Measurements from ENCODE around the gene SENP6.
A peak's percentile ranks its signal among the peaks of the same experiment; 100 is the strongest.
"Not testable (repeated sequence)": the region's sequence is repeated elsewhere in the genome, so short reads cannot be mapped to it uniquely, and the experiment has no call there.

SENP6 gene

DNA sequence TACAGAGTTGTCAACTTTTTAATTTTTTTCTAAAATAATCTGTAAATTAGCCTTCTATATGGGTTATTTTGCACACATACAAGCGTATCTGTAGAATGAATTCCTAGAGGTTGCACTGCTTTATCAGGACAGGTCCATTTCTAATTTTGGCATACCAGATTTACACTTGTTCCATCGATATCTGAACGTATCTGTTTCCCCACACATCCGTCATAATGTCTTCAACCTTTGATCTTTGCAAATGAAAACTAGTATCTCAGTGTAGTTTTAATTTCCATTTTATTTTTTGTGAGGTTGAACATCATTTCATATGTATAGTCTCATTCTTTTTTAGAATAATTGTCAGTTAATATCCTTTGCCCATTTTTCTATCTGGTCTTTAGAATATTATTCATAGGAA lies 22.7 kb downstream of the SENP6 start:
- no peak for DNase-seq (ENCODE audit: low read depth)
- TF ChIP-seq, protein P1, sequence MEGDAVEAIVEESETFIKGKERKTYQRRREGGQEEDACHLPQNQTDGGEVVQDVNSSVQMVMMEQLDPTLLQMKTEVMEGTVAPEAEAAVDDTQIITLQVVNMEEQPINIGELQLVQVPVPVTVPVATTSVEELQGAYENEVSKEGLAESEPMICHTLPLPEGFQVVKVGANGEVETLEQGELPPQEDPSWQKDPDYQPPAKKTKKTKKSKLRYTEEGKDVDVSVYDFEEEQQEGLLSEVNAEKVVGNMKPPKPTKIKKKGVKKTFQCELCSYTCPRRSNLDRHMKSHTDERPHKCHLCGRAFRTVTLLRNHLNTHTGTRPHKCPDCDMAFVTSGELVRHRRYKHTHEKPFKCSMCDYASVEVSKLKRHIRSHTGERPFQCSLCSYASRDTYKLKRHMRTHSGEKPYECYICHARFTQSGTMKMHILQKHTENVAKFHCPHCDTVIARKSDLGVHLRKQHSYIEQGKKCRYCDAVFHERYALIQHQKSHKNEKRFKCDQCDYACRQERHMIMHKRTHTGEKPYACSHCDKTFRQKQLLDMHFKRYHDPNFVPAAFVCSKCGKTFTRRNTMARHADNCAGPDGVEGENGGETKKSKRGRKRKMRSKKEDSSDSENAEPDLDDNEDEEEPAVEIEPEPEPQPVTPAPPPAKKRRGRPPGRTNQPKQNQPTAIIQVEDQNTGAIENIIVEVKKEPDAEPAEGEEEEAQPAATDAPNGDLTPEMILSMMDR (conservative IDR thresholded peaks at IDR 0.05; ENCODE audit: low read depth, low read length) = no peak
- H3K4me3 ChIP-seq (ENCODE audit: low read depth, low read length) = no peak overlapping the region

DNA sequence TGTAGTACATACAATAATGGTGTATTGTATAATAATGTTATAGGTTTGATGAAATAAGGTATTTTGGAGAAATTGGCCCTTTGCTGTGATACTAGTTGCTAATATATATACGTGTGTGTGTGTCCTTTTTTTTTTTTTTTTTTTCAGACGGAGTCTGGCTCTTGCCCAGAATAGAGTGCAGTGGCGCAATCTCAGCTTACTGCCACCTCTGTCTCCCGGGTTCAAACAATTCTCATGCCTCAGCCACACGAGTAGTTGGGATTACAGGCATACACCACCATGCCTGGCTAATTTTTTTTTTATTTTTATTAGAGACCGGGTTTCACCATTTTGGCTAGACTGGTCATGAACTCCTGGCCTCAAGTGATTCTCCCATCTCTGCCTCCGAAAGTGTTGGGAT lies 23.3 kb downstream of the SENP6 start:
- no peak overlapping the region for H3K4me3 ChIP-seq (ENCODE audit: low read depth, low read length)
- no peak for DNase-seq (ENCODE audit: low read depth)
- TF ChIP-seq, protein P1 (conservative IDR thresholded peaks at IDR 0.05; ENCODE audit: low read depth, low read length) = no peak

DNA sequence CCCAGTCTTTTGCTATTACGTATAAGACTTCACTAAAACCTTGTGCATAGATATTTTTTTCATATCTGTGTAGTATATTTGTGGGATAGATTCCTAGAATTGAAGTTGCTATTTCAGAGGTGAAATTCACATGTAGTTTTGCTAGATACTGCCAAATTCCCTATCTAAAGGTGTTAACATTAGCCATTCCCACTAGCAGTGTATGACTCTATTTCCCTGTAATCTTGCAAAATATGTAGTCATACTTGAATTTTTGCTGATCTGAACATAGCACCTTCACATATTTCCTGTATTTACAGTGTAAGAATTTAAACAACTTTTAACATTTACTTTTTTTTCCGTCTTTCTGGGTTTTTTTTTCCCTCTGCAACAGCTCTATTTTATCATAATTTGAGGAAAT lies 24.9 kb downstream of the SENP6 start:
- no peak for DNase-seq (ENCODE audit: low read depth)
- TF ChIP-seq, protein P1 (conservative IDR thresholded peaks at IDR 0.05; ENCODE audit: low read depth, low read length) = no peak
- no peak overlapping the region for H3K4me3 ChIP-seq (ENCODE audit: low read depth, low read length)

DNA sequence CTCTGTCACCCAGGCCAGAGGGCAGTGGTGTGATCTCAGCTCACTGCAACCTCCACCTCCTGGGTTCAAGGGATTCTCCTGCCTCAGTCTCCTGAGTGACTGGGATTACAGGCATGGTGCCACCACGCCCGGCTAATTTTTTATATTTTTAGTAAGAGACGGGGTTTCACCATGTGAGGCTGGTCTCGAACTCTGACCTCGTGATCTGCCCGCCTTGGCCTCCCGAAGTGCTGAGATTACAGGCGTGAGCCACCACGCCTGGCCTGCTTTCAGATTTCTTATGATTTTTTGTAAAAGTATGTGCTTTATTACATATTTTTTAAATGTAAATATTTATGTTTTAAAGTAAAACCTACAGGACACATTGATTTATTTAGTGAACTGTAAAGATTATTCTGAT lies 26.0 kb downstream of the SENP6 start:
- not testable (repeated sequence) for H3K4me3 ChIP-seq (ENCODE audit: low read depth, low read length); DNase-seq (ENCODE audit: low read depth)

DNA sequence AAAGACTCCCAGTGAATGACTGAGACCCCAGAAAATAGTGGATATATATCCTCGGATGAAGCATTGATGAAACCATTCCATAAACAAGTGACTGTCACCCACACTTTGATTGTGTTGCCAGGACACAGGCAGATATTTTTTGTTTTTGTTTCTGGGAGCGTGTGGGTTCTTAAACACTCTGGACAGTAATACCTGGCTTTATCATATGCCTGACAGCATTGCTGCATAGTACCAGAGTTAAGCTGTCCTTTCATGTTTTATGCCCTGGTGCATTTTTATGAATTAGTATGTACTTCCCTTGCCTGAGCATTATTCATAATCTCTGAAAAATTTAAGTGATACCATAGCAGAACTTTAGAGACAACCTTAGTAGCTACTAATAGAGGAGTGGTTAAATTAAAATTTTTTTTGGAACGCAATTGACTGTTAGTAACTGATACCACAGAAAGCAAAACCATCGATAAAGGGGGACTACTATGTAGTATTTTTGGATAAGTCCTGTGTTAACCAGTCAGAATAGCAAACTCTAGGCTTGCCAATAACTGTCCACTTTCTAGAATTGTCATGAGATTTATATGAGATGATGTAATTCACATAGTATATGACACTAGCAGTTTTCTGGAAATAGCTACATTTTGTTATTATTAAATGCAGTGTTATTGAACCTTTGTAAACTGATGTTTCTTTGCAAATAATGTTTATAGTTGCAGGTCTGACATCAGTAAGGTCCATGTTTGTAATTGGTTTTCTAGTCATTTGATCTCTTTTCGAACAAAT lies 30.4 kb downstream of the SENP6 start:
- H3K4me3 ChIP-seq (ENCODE audit: low read depth, low read length) = no peak overlapping the region
- no peak for DNase-seq (ENCODE audit: low read depth)
- TF ChIP-seq, protein P1 (conservative IDR thresholded peaks at IDR 0.05; ENCODE audit: low read depth, low read length) = no peak

DNA sequence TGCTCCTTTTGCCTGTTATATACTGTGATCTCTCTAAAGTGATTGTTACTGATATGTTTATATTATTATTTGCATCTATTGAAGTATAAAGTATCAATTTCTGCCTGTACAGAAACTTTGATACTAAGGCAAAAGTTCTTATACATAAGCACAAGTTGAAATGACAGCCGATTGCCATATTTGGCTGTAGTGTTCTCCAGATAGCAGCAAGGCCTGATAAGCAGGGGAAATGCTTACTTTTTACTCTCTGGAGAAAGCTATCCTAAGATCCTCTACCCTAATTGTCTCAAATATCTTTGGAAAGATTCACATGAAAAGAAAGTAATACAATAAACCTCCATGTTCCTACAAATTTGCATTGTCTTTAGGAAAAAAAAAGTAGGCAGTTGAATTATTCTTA lies 31.4 kb downstream of the SENP6 start:
- TF ChIP-seq, protein P1 (conservative IDR thresholded peaks at IDR 0.05; ENCODE audit: low read depth, low read length) = no peak
- peak; percentile 30 for DNase-seq (ENCODE audit: low read depth)
- H3K4me3 ChIP-seq (ENCODE audit: low read depth, low read length) = no peak overlapping the region

DNA sequence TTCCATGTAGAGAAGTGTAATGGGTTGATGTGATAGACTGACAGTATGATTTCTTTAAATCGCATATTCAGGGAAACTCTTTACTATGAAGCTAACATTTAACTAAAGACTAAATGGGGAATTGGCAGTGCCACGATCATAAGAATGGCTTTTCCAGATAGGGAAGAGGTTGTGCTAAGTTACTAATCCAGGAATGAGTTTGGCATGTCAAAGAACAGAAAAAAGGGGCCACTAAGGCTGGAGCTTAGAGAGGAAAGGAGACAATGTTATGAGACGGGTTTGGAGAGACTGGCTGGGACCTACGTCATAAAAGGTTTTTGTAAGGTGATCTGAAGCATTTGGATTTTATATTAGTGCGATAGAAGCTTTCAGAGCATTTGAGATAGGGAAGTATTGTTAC lies 40.6 kb downstream of the SENP6 start:
- no peak for DNase-seq (ENCODE audit: low read depth)
- H3K4me3 ChIP-seq (ENCODE audit: low read depth, low read length) = no peak overlapping the region
- TF ChIP-seq, protein P1 (conservative IDR thresholded peaks at IDR 0.05; ENCODE audit: low read depth, low read length) = no peak
